ENCODE results near the gene LRRC18.

Gene LRRC18

DNA sequence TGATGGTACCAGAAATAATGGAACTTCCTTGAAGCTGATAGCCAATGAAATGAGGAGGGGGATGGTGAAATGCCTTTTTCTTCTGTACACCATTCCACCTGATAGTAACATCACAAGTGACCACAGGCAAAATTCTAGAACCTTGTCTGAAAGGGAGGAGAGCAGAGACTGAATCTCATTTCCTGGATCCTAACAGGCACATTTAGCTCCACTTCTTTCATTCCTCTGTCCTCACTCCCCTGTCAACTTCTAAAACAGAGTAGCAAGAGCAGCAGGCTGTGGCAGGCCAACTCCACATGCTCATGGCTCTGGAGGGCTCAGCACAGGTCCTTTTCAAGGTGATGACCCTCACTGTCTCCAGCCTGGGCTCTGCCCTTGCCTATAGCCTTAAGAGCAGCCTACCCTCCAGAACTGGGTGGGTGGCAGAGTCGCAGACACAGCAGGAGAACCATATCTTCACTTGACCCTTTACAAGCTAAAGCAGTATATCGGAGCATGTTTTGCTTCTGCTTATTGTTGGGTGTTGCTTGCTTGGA lies at the start of gene LRRC18:
TSS of gene LRRC18 (minus strand) at position 51 of the 536 bp plus-strand sequence. CDS start 25,685 bp downstream, outside the sequence.
- in situ Hi-C loops (cut with HindIII; ENCODE audit: low sequenced_read_pairs): loop anchor here (5.0 kb wide), 1 partner anchor 48 kb away; no protein-coding TSS in a partner anchor

GRCh38 chr10:48985621-48986158 lies 46.0 kb upstream of the LRRC18 start:
- in situ Hi-C loops (cut with HindIII; ENCODE audit: low sequenced_read_pairs): no loop called here

DNA sequence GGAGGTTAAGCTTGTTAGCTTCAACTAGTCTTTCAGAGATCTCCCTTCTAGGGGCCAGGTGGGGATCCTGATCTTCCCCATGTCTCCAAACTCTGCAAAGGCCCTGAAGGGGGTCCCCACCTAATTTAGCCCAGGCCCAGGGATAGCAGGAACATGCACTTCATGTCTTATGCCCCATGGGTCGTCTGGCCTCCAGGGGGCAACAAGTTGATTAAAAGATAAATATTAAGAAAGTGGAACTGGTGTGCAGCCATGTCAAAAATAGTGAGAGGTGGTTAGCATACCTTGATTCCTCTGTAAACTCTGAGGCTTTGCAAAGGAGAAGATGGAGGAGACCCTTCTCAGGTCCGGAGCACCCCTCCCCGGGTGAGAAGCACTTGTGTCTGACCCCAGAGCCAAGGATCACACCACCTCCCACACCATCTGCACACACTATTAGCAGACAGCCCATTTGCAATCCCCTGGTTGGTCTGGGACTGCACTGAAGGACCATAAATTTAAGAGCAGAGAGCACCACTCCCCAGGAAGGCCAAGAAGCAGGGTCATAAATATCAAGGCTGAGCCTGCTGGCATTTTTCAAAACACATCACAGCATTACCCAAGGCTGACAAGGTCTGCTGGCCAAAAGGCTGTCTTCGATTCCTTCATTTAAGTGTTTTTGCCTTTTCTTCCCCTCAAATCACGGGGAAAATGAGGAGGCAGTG lies 44.2 kb upstream of the LRRC18 start:
- in situ Hi-C loops (cut with HindIII; ENCODE audit: low sequenced_read_pairs): loop anchor here (5.0 kb wide), 1 partner anchor 34 kb away; no protein-coding TSS in a partner anchor

GRCh38 chr10:48982584-48982983 lies 42.9 kb upstream of the LRRC18 start:
- in situ Hi-C loops (cut with HindIII; ENCODE audit: low sequenced_read_pairs): loop anchor here (5.0 kb wide), 1 partner anchor 35 kb away; no protein-coding TSS in a partner anchor

DNA sequence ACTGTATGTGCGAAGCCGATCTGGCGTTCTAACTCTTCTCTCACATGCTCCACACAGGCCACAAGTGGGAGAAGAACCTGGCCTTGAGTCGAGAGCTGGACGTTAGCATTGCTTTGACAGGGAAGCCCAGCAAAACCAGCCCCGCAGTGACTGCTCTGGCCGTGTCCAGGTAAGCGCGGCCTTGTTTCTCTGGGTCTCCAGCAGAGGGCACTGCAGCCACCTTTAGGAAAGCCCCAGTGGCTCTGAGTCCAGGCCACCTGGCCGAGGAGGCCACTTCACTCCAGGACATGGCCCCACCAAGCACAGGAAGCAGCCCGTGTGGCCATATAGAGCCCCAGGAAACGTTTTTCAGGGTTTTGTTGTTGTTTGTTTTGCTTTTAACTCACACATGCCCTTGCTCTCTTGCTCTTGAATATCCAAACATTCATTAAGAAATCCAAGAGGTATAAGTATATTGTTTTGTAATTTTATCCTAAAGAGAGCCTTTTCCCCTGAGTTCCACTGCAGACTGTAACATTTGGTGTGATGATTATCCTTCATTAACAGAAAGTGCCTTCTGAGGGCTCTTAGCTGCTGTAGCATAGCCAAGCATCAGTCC lies 41.8 kb upstream of the LRRC18 start:
- in situ Hi-C loops (cut with HindIII; ENCODE audit: low sequenced_read_pairs): loop anchor here (5.0 kb wide), 1 partner anchor 36 kb away; no protein-coding TSS in a partner anchor

- in situ Hi-C loops (cut with HindIII; ENCODE audit: low sequenced_read_pairs): no loop called here
Observed at GRCh38 chr10:48978318-48978717, 38.7 kb upstream of the LRRC18 start.

- in situ Hi-C loops (cut with HindIII; ENCODE audit: low sequenced_read_pairs): no loop called here
Observed at GRCh38 chr10:48976196-48976595, 36.6 kb upstream of the LRRC18 start.

GRCh38 chr10:48974510-48975156 lies 35.0 kb upstream of the LRRC18 start:
- in situ Hi-C loops (cut with HindIII; ENCODE audit: low sequenced_read_pairs): no loop called here

GRCh38 chr10:48973065-48973464 lies 33.4 kb upstream of the LRRC18 start:
- in situ Hi-C loops (cut with HindIII; ENCODE audit: low sequenced_read_pairs): no loop called here

DNA sequence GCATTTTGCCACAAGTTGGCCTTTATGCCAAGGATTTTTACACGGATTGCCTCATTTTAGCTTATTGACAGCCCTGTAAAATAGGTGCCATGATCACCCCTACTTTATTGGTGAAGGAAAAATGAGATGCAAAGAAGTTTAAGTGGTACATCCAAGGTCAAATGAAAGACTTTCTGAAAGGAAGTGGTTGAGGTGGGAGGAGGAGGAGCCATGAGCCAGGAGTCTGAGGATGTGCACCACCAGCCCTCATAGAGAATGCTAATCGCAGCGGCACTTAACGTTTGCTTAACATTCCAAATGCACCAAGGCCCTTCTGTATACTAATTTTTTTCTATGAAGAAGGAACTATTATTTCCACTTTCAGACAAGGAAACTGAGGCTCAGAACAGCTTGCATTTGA lies 31.0 kb upstream of the LRRC18 start:
- in situ Hi-C loops (cut with HindIII; ENCODE audit: low sequenced_read_pairs): no loop called here

DNA sequence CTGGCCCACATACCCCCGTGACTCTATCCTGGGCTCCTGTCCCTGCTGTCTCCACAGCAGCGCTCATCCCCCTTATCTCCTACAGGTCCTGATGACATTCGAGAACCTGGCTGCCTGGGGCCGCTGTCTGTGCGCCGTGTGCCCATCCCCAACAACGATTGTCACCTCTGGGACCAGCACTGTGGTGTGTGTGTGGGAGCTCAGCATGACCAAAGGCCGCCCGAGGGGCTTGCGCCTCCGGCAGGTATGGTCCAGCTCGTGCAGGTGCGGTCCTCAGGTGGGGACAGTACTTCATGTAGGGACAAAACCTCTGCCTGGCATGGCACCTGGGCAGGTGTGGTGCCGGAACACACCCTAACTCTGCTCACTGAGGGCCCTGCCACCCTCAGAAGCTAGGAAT lies 30.4 kb upstream of the LRRC18 start:
- in situ Hi-C loops (cut with HindIII; ENCODE audit: low sequenced_read_pairs): no loop called here

DNA sequence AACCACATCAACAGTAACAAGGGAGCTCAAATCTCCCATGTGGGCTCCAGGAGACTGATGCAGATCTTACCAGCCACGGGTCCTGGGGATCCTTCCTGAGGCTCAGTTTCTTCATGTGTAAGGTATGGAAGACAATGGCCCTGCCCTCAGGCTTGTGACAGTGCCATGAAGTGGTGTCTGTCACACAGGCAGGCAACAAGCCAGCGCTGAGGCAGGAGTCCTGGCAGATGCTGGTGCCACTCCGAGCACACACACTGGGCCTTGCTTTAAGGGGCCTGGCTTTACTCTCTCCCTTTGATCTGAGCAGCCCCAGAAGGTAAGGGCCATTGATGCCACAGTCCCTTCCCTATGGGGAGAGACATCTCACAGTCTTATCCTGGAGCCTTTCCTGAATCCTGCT lies 28.4 kb upstream of the LRRC18 start:
- in situ Hi-C loops (cut with HindIII; ENCODE audit: low sequenced_read_pairs): no loop called here

GRCh38 chr10:48965460-48965859 lies 25.8 kb upstream of the LRRC18 start:
- in situ Hi-C loops (cut with HindIII; ENCODE audit: low sequenced_read_pairs): no loop called here

GRCh38 chr10:48964038-48964437 lies 24.4 kb upstream of the LRRC18 start:
- in situ Hi-C loops (cut with HindIII; ENCODE audit: low sequenced_read_pairs): no loop called here

DNA sequence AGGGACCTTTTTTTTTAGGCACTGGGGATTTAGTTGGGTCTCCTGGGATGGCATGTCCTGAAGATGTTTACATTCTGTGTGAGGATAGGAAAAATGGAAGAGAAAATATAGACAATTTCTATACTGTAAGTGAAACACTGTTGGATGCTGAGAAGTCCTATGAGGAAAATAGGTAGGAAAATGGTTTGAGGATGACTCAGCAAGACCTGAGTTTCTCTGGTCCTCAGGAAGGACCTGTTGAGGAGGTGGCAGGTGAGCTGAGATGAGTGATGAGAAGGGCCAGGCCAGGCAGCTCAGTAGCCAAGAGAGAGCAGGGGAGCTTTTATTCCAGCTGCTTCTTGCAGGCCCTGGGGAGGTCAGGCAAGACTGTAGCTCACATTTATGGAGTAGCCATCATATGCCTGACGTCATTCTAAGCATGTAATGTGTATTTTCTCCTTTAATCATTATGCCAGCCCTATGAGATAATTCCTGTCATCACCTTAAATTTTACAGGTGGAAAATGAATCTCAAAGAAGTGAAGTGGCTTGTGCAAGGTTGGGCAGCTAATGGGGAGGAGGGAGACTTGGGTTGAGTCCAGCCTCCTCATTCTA lies 19.1 kb upstream of the LRRC18 start:
- in situ Hi-C loops (cut with HindIII; ENCODE audit: low sequenced_read_pairs): no loop called here

DNA sequence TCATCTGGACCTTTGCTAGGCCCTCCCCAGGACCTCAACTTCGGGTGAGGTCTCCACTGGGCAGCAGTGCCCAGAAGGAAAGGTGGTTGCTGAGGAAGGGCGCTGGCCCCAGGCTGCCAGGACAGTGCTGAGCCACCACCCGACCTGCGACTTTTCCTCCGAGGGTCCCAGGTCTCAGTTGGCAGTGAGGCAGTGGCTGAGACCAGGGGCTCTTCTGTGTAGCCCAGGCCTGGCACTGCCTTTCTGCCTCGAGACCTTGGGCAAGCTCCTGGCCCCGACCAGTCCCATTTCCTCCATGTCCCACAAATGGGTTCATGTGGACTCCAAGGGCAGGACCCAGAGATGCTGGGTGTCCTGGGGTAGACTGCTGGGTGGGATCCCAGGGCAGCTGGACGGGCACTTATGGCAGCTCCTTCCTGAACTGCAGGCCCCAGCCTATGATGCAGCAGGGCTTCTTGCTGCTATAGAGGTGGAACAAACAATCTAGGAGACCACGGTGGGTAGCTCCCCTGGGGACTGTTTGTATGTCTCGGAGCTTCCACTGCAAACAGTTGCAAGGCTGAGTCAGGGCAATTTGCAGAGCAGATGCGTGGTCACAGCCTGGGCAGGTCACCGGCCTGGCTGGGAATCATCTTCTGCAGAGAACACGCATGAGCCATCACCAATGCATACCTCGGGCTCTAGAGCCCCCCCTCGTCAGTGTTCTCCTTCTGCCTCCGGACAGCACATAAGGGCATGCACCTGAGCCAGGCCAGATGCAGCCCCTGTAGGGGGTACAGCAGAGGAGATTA lies 17.9 kb upstream of the LRRC18 start:
- in situ Hi-C loops (cut with HindIII; ENCODE audit: low sequenced_read_pairs): no loop called here

DNA sequence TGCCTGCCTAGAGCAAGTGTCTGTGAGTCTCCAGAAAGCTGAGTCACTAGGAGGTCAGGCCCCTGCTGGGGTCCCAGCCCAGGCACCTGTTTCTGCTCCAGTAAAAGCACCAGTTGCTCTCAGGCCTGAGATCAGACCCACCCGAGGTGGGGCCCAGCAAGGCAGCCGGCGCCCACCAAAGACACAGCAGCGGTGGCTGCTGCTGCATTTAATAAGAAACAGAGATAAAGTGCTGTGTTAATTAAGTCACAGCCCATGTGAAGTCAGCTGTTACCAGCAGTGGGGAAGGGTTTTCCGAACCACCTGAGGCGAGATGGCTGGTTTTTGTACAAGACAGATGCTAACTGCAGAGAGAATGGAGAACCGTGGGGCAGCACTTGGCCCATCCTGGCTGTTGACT lies 12.1 kb upstream of the LRRC18 start:
- in situ Hi-C loops (cut with HindIII; ENCODE audit: low sequenced_read_pairs): no loop called here

DNA sequence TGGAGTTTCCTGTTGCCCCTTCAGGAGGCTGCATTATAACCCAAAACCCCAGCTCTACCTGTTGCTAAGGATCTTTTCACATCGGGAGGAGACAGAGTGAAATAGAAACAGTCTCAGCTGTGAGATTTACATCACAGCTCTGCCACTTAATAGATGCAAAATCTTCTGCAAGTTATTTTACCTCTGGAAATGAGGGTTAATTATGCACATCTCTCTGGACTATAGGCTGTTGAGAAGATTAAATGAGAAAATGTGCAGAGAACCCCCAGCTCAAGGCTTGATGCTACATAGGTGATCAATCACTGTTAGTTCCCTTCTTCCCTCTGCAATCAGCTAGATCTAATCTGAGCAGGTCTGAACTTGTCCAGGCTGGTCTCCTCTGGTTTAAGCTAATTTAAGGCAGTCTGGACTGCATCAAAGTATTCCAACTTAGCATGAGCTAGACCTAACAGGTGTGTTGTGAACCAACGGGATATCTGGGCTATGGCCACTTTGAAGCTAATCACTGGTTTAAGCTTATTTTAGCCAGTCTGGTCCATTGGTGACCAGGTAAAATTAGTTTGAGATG lies 8.9 kb upstream of the LRRC18 start:
- in situ Hi-C loops (cut with HindIII; ENCODE audit: low sequenced_read_pairs): no loop called here

DNA sequence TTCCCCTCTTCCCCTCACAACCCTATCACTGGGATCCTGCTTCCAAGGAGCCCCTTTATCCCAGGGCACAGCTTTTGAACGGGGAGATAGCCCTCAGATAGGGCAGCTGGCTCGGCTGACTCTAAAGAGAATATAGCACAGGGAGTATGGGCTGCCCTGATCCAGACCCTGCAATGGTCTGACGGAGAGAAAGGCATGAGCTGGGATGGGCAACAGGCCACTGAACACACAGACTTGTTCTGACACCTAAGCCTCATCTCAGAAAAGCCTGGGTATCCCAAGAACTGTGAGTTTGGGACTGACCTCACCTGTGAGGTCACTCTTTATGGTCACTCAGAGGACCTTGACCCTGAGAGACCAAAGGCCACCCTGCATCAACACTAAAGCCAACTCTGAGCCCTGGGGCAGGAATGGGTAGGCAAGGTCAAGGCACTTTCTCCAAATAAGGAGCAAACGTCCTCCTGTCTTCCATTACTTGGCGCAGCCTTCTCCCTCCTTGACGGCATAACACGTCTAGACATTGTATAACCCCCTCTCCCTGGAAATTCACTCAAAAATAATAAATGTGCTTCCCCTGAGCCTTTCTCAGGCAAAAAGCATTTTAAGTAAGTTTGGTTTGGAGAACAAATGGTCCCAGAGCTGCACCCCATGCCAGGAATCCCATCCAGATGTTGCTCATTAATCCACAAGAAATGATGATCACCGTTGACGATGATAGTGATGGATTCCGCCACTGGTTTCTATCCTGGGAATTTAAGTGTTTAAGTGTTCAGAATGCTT lies 8.2 kb upstream of the LRRC18 start:
- in situ Hi-C loops (cut with HindIII; ENCODE audit: low sequenced_read_pairs): no loop called here
